ENCODE data around the gene TUBG1.

GRCh38 chr17:42655528-42655927 lies 46.0 kb downstream of the TUBG1 start:
- no peak for TF ChIP-seq CTCF (optimal IDR thresholded peaks at IDR 0.05 in 1 of 3, IDR thresholded peaks at IDR 0.05 in 1 of 3, conservative IDR thresholded peaks at IDR 0.05 in 1 of 3; ENCODE audit: extremely low read depth in 1 of 3, insufficient read depth in 2 of 3, low read length in 3 of 3)
- no peak for TF ChIP-seq EZH2 (IDR thresholded peaks at IDR 0.05; ENCODE audit: low read length)

Measured in keratinocyte (primary cell).